Activated gamma-delta T cell treated with anti-CD3 and anti-CD28 coated beads, Interleukin-2, amount 50 U/mL, for 16 hours (primary cell): ENCODE data around the gene CPNE4.
"Not testable (repeated sequence)": the region's sequence is repeated elsewhere in the genome, so short reads cannot be mapped to it uniquely, and the experiment has no call there.

Experiments
- DNase-seq: peaks from one replicate; pipeline ENCODE4 v3.0.0-alpha.2; 2020; ENCODE audit warnings: low read depth

CPNE4 gene

DNA sequence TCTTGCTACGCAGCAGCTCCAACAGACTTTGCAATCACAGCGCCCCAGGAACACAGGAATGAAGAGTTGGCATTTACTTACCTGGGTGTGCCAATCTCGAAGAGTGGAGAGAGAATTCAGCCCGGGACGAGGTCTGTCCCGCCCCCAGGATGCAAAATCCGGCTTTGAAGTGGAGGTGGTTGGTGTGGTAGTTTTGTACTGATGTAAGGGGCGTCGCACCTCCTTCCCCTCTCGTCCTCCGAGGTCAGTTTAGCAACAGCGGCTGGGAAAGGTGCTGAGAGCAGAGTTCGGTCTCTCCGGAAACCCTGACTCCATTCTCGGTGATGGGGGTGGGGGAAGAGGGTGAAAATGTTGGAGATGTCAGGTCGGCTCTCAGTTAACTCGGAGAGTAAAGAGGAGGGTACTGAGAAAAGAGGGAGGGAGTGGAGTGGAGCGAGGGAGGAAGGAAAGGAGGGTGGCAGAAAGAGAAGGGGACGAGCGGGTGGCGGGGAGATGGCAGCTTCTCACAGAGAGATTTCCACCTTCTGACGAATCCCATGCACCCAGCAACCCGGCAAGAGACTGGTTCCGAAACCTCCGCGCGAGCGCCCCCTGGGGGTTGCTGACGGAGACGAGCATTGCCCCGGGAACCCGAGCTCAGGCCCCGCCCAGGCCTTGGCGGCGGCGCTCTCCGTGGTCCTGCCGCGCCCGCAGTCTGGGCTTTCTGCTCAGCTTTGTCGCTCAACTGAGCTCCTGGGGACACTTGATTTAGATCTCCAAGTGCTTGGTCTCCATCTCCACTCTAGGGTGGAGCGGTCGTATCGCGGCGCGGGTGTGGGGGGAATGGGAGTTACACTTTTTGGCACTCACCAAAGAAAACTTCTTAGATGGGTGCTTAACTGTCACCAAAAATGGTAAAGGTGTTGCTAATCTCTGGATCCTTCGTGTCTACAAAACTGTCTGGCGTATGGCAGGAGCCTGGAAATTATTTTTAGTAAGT is at the start of gene CPNE4:
Gene CPNE4 (minus strand): TSS at position 529 of the 979 bp plus-strand sequence.
- no peak for DNase-seq

DNA sequence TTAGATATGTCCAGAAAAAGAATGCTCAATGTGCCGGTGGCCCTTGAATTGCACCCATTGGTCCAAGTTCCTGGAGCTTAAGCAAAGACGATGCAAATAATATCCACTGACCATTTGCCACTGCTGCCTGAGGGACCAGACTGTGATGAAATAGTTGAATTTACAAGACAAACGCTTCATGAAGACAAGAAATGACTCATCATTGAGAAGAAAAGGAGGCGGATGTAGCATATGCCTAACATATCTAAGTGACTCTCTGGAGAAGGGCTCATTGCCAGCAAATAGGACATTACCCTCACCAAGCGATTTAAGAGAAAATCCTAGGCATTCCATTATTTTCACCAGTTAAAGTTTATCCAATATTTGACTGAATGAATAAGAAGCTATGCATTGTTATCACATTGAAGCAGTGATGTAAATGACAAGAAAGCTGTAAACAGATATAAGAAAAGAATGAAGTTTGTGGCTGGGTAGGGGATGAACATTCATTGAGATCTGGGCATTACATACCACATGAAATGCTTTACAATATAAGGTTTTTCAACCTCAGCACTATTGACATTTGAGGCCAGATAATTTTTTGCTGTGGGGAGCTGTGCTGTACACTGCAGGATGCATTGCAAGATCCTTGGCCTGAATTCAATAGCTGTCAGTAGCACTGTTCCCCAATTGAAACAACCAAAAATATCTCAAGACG is 48.9 kb upstream of the CPNE4 start:
- DNase-seq, result no peak

DNA sequence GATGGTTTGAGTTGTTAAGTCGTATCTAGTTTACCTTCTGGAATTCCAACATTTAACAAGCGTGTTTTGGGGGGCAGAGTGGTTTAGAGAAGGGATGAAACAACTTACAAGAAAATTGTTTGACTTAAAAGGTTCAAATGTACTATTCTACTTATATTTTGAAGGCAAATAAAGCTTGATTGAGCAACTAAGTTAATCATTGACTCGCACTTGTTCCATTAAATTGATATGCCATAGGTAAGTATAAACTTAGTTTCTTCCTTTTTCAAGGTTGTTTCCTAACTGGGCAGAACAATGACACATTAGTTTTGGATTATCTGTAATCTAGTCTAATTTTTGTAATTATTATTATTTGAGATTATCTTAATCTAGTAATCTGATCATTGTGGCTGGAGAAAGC is 48.3 kb upstream of the CPNE4 start:
- no peak for DNase-seq

DNA sequence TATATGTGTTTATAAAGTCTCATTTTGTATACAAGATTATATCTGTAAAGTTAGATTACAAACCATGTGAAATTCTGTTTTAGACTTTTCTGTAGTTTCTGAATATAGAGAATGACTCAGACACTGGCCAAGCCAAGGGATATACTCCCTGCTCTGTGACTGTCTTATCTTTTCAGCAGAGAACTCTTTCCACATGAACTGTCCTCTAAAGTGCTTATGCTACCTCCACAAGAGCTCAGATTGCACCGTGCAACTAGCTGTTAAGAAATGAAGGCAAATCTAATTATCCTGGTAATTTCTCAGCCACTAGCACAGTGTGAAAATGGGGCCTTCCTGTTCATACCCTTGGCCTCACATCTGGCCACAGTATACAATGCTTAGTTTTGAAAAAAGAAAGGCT is 44.3 kb upstream of the CPNE4 start:
- no peak for DNase-seq

DNA sequence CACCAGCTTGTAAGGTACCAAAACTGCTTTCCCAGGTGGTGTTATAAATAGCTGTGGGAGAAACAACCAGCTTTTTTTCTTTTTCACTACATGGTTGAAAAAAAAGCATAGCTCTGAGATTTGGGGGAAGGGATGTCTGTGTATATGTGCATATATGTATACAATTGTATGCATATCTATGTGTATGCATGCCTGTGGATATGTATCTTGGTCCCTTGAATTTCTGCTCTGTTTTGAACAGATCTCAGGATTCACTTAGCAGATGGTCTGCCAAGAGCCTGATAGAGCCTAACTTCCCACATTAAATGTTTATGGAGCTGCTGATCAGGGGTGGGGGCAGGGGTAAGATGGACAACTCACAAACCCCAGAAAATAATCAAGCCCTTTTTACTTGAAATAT is 39.0 kb upstream of the CPNE4 start:
- DNase-seq, result no peak

DNA sequence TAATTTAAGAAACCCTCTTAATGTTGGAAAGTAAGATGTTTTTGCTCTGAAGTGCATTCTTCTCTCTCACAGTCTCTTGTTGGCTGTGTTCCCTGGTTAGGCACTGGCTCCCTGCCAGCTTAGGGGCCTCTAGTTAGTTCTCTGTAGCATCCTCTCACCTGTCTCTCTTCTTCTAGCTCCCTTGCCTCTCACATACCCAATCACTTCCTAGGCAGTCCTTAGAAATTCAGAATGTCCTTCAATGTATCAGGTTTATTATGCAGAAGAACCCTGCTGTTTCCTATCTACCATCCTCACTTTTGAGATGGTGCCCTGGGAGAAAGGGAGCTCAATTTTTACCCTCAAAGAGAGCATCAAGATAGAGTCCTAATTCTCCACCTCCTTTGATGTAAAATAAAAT is 36.2 kb upstream of the CPNE4 start:
- no peak for DNase-seq

DNA sequence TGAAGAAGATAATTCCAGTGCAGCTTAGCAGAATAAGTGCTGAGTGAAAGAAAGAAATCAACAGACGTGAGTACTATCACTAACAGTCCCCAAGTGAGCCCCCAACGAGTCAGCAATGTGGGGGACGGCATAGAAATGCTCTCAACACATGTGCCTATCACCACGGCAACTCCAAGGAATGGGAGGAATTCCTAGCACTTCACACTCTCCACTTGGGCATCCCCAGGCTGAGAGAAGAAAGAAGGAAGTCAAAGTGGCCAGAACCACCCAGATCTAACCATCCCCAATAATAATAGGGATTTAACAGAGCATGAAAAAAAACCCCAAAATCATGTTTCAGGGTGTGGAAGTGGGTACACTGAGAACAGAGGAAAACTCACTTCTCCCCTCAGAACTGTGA is 29.3 kb upstream of the CPNE4 start:
- no peak for DNase-seq

DNA sequence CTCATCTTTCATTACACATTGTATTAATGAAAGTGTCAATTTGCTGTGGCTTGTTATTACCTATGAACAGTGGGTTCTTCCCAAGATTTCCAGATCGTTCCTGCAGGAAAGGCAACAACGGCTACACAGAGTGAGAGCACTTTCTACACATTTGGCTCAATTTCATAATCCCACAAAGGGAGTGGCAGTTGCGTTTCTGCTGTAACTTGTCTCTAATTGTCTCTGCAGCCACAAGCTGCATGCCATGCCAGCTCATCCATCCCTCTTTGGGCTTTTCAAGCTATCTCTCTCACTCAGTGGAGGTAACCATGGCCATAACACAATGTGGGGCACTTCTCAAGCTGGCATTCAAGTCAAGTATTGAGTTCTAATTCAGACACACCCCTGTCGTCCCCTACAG is 27.7 kb upstream of the CPNE4 start:
- no peak for DNase-seq

DNA sequence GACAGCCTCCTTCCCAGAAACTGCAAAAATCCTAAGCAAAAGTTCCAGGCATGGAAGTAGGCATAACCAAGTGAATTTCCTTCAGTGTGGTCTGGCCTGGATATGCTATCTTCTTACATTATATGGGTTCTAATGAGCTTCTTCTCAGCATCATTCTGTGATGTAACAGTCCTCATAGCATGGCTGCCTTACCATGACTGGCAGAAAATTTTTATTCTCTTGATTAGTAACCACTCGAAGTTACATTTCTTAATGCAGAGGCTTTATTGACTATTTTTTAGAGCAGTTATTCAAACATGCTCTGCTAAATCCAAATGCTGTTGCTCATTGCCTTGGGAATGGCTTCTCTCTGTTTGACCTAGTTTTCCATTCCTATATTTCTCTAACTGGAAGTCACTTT is 21.1 kb upstream of the CPNE4 start:
- DNase-seq, result no peak

DNA sequence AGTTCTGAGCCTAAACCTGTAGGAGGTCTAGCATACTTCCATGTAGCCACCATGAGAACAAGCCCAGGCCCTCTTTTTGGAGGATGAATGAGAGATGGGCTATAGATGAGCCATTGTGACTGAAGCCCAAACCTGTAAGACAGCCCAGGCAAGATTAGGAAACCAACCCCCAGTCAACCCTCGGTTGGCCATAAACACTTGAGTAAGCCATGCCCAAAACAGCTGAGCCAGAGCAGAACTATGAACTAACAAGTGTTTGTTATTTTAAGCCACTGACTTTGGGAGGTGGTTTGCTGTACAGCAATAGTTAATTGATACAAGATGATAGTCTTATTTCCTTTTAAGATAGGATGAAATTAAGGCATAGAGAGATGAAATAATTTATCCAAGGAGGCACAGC is 12.4 kb upstream of the CPNE4 start:
- DNase-seq, result no peak

DNA sequence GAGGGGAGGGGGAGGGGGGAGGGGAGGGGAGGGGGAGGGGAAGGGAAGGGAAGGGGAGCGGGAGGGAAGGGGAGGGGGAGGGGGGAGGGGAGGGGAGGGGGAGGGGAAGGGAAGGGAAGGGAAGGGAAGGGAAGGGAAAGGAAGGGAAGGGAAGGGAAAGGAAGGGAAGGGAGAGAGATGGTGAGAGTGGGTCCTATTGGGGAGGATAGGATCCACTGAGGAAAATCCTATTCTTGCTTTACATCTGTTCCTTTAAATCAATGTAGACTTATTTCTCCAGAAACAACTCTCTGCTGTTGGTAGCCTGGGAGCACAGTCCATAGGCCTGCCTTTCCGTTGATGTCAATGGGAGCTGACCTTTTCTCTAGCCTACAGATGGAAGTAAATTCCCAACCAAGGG is 10.1 kb upstream of the CPNE4 start:
- not testable (repeated sequence) for DNase-seq

DNA sequence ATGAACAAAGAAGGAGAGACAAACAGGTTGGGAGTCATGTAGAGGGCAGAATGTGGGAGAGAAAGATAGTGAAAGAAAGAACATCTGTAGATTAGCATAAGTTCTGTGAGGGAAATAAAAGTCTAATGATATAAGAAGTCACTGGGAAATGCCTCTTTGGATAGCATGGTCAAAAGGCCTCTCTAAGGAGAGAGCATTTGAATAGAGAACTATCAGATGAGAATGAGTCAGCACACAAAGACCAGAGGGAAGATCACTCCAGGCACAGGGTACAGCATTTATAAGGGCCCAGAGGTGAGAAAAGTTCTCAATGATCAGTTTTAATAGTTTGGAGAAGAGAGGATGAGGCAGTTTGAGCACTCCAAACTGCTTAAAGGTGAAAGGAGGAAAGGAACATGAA is 7.9 kb upstream of the CPNE4 start:
- DNase-seq, result no peak

DNA sequence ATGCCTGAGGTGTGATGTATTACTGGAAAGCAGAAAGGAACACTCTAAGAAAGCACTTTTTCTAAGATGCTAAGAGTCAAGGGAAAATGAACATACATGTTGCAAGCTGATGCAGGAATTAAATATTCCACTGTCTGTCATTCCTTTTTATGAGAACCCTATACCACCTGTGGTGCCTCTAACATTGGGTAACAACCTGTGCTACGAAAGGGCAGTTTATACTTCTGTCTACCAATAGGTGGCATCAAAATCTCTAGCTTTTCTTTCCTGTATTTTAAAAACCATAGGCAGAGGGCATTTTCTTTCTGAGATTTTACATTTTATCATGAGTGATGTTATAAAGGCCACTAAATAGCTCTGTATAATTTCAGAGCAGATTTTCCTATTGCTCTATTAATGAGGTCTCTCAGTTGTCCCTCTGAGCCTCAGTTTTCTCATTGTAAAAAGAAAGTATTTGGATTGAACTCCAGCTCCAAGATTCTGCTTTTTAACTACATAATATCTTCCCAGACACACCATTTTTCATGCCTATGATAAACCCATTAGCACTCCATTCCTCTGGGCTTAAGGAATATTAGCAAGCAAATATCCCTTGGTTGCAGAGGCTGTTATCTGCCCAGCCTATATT is 3.5 kb upstream of the CPNE4 start:
- DNase-seq, result no peak

DNA sequence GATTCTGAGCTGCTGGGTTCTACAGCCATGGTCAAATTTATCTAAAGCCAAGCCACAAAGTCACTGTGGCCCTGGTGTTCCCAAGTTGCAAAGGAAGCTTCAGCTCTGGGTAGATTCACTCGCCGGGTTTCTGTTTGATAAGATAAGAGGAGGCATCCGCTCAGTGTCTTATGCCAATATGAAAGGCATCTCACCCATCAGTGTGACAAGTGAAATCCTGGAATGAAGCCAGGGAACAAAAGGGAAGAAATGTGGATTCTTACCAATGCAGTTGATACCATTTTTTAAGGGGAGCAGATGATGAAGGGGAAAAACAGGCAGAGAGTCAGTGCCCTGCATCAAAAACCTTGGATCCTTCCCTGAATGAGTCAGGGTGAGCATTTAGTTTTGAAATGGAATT is 2.8 kb upstream of the CPNE4 start:
- DNase-seq, result no peak

DNA sequence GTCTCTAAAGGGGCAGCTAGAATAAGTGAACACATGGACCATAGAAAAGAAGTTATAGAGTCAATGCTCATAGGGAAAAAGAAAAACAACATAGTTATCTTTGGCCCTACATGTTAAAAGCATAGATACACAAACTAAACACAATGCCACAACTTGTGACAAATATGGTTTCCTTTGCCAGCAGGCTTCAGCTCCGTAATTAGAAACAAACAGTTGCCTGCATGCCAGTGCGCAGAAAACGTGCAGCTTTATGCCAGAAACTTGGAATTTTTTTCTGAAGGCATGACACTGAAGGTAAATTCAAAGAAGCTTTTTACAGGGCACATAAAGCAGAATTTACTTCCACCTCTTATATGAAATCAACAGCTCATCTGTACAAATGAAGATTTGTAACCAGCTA is 2.2 kb upstream of the CPNE4 start:
- no peak for DNase-seq

DNA sequence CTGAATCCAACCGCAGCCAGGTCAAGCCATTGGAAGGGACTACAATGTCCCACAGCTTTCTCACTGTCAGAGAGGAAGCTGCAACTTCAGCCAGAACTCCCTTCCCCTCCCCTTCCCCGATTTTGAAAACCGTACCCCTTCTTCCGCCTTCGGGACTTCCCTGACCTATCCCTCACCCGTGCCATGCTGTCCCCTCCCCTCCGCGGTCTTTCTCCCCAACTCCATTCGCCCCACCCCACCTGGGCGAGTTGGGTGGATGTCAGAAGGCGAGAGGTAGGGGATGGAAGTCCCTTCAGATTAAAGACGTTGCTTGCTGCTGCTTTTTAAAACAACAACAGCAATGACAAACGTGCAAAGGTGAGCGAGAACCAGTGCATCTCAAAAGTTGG is 723 bp downstream of the CPNE4 start:
- no peak for DNase-seq

DNA sequence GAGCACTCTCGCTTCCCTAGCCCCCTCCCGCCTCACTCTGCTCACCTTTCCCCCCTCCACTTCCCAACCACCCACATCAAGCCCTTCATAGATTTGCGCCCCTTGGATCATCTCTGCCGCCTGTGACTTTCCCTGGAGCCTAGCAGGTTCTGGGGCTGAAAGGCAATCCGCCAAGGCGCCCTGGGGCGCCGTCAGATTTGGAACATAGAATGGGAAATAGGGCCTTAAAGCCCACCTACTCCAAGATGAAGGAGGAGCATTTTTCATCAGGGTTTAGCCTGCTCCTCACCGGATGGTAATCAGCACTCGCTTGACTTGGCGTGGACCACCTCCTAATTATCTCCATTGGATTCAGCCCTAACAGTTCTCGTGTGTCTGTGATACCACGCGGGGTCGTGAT is 1.3 kb downstream of the CPNE4 start:
- DNase-seq, result no peak

DNA sequence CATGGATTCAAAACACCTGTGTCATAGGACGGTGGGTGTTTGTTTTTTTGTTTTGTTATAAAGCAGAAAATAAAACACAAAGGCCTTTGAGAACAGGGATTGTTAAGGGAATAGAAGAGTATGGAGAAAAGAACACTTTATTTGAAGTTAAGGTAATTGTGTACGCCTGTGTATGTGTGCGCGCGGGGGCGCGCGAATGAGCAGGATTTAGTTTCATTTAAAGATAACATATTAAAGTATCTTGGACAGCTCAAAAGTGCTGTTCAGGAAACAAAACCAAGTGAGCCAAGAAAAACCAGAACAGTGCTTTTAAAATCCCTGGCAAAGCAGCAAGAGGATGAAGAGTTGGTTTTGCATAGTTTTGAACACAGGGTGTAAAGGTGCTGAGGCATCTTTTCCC is 1.9 kb downstream of the CPNE4 start:
- DNase-seq, result no peak

DNA sequence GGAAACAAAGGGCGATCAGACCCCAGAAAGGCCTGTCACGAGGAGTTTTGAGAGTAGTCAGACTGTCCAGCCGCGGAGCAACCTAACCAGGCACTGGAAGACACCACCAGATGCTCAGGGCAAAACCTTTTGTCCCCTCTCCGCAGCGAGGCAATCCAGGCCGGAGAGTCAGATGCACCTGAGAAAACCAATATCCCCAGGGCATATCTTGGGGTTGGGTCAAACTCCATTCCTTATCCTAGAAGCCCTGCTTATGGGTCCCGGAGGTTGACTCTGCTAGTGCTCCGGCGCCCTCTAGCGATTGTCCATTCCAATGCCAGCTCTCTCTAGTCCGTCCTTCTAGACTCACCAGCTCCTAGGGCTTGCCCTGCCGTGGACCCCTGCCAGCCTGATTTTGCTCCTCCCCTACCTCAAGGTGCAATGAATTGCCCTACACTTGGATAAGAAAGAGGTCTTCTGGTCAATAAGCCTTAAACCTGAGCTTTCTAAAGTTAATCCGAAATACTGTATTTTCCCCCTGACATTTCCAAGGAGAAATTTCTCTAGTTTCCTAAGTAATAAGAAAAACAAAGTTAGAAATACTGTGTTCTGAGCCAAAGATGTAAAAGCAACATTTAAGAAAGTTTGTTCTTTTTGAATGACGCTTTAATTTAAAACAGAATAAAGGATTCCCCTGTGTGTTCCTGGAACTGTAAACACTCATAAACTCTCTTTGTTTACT is 5.5 kb downstream of the CPNE4 start:
- DNase-seq, result no peak

DNA sequence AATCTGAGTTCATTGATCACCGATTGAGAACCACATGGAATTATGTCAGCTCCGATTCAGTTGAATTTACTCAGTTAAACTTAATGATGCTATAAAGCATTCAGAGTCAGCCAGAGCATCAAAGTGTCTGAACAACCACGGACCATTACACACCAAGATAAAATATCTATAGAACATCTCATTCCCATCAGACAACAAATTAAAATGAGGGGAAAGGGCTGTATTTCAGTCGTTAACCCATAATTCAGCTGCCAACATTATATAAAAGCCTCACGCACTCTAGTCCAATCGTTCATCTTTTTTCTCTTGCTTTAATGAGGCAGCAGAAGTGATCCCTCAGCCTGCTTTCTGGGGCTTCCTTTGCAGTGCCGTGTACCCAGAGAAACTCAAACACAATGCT is 11.9 kb downstream of the CPNE4 start:
- DNase-seq, result no peak

DNA sequence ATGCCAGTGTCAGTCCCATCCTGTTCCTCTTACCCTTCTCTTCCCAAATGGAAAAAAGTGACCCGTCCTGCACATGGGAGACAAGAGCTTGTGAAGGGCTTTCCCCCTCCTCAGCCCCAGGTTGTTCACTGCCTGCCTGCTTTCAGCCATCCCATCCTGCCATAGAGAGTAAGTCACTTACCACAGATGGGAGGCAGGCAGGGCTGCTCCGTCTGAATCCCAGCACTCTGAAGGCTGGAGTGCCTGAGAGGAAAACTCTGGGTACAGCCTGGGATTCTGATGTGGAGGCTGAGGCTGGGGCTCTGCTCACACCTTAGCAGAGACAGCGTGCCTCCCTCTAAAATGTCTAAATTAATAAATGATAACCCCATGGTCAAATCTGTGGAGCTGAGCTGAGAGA is 14.8 kb downstream of the CPNE4 start:
- DNase-seq, result no peak

DNA sequence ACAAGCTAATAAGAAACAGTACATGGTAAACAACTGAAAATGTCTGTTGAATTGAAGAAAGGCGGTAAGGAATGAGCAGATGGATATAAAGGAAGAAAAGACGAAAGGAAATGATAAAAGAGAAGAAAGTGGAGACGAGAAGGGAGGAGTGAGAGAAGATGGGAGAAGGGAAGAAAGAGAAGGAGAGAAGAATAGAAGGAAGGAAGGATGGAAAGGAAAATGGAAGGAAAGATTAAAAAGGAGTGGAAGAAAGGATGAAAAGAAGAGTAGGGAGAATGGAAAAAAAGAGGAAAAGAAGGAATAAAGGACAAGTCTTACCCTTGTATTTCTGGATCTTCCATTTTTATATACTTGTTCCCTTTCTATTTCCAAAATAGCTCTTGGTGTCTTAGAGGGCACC is 17.7 kb downstream of the CPNE4 start:
- DNase-seq, result no peak
